Embryonic facial prominence (tissue), 1 donor: ENCODE results near the gene CNBD2.
"Not testable (repeated sequence)": the region's sequence is repeated elsewhere in the genome, so short reads cannot be mapped to it uniquely, and the experiment has no call there.

Source experiments
- DNase-seq: peaks from one replicate; pipeline ENCODE4 v3.0.0-alpha.2; 2016; ENCODE audit errors: extremely low spot score

CNBD2 gene

GRCh38 chr20:36061754-36062153 is 93.4 kb downstream of the CNBD2 start:
- DNase-seq, result no peak

- no peak for DNase-seq
Observed at GRCh38 chr20:36062799-36063198, 94.4 kb downstream of the CNBD2 start.

- no peak for DNase-seq
Observed at GRCh38 chr20:36063916-36064657, 95.7 kb downstream of the CNBD2 start.

GRCh38 chr20:36064658-36065426 is 96.5 kb downstream of the CNBD2 start:
- peak; percentile 79 for DNase-seq

GRCh38 chr20:36065427-36065998 is 97.1 kb downstream of the CNBD2 start:
- DNase-seq, result no peak

- no peak for DNase-seq
Observed at GRCh38 chr20:36066777-36067176, 98.4 kb downstream of the CNBD2 start.

- DNase-seq, result not testable (repeated sequence)
Observed at GRCh38 chr20:36068526-36068925, 100.1 kb downstream of the CNBD2 start.

GRCh38 chr20:36070451-36070850 is 102.1 kb downstream of the CNBD2 start:
- DNase-seq, result no peak

GRCh38 chr20:36071848-36072247 is 103.5 kb downstream of the CNBD2 start:
- no peak for DNase-seq

GRCh38 chr20:36074983-36075382 is 106.6 kb downstream of the CNBD2 start:
- DNase-seq, result no peak

GRCh38 chr20:36077762-36078161 is 109.4 kb downstream of the CNBD2 start:
- DNase-seq, result not testable (repeated sequence)

- DNase-seq, result no peak
Observed at GRCh38 chr20:36079486-36079885, 111.1 kb downstream of the CNBD2 start.

GRCh38 chr20:36079984-36080383 is 111.6 kb downstream of the CNBD2 start:
- DNase-seq, result not testable (repeated sequence)
